Fibroblast of villous mesenchyme (primary cell): ENCODE data around the gene ZFAND3. TPM values are rescaled to one million over a fixed set of nuclear protein-coding genes. Genes with fewer than 3 reads are reported as not detected.
"Not testable (repeated sequence)": the region's sequence is repeated elsewhere in the genome, so short reads cannot be mapped to it uniquely, and the experiment has no call there.

Experiments
- DNase-seq: peaks from one replicate; pipeline ENCODE4 v3.0.0-alpha.2; 2010; ENCODE audit warnings: low read depth
- H3K4me3 ChIP-seq: 2 replicates; pipeline ENCODE4 v1.5.1; 2011; ENCODE audit warnings: low read depth, mild to moderate bottlenecking, low read length
- total RNA-seq: library from RNA; depleted of rRNA; stranded (reverse); fragments of >200 nt; gene quantifications from 2 replicates; pipeline ENCODE4 v1.2.3, GENCODE V29; 2012
- TF ChIP-seq, protein P1 (sequence below): IDR thresholded peaks from 2 replicates; pipeline ENCODE4 v1.5.1; 2012; ENCODE audit warnings: low read depth, mild to moderate bottlenecking, low read length; ENCODE audit not compliant: insufficient read depth

ZFAND3 gene
- total RNA-seq, 1 donor: 20.3 TPM

DNA sequence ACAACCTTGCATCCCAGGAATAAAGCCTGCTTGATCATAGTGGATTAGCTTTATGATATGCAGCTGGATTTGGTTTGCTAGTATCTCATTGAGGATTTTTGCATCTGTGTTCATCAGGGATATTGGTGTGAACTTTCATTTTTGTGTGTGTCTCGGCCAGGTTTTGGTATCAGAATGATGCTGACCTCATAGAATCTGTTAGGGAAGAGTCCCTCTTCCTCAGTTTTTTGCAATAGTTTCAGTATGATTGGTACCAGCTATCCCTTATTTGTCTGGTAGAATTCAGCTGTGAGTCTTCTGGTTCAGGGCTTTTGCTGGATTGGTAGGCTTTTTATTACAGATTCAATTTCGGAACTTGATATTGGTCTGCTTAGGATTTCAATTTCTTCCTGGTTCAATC lies 132.5 kb downstream of the ZFAND3 start:
- no peak overlapping the region for H3K4me3 ChIP-seq
- DNase-seq: peak; percentile 37
- TF ChIP-seq, protein P1, sequence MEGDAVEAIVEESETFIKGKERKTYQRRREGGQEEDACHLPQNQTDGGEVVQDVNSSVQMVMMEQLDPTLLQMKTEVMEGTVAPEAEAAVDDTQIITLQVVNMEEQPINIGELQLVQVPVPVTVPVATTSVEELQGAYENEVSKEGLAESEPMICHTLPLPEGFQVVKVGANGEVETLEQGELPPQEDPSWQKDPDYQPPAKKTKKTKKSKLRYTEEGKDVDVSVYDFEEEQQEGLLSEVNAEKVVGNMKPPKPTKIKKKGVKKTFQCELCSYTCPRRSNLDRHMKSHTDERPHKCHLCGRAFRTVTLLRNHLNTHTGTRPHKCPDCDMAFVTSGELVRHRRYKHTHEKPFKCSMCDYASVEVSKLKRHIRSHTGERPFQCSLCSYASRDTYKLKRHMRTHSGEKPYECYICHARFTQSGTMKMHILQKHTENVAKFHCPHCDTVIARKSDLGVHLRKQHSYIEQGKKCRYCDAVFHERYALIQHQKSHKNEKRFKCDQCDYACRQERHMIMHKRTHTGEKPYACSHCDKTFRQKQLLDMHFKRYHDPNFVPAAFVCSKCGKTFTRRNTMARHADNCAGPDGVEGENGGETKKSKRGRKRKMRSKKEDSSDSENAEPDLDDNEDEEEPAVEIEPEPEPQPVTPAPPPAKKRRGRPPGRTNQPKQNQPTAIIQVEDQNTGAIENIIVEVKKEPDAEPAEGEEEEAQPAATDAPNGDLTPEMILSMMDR: no peak

DNA sequence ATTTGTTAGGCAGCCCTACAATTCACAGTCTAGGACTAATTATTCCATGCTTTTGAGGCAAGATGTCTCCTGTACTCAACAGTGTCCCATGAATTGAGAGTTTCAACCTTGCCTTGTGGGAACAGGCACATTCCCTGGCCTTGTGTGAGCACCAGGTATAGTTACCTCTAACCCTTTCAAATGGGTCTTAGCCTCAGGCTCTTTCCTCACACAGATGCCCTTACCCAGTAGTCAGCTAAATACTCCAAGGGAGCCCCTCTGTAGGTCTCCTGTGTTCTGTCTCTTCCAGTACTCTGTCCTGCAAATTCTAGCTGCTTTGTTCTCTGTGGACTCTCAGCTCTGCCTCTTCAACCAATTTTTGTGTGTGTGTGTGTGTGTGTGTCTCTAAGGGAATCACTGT lies 135.3 kb downstream of the ZFAND3 start:
- TF ChIP-seq, protein P1: no peak
- no peak overlapping the region for H3K4me3 ChIP-seq
- no peak for DNase-seq

DNA sequence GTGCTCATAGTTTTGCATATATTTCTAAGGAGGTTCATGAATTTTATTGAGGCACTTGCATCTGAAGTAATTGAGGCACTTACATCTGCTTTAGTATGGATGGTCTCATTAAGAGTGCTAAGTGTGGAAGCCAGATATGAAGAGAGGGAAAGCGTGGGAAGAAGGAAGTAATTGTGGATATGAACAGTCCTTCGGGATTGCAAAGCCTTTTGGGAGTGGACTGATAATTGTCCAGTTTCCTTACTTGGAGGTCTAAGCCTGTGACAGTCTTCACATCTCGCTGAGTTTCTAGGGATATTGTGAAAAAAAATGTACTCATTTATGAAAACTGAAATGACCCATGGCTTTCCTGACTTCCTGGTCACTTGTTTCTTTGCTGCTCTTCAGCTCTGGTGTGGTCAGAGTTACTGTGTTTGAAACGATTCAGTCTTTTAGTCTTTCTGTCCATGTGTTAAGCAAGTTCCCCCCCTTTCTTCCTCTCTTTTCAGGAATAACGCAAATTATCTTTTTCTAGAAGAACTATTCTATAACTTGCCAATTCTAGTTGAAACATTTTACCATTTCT lies 137.3 kb downstream of the ZFAND3 start:
- no peak for DNase-seq
- H3K4me3 ChIP-seq: no peak overlapping the region

DNA sequence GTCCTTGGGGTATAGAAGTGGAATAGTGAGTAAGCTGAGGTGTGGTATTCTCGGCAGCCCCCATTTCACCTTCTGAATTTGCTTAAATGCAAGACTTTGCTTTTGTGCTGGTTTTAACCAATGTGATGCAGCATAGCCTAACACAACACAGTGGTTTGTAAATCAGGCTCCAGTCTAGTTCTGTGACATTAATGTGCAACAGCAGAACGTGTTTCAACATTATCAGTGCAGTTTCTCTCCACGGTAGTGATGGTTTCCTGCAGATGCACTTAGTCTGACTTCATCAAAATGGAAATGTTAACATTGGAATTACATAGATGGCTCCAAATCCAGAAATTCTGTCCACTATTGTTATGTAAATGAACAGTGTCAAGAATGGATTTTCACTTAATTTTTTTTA lies 139.5 kb downstream of the ZFAND3 start:
- TF ChIP-seq, protein P1: no peak
- no peak for DNase-seq
- no peak overlapping the region for H3K4me3 ChIP-seq

More for the DNA sequence above, 137.3 kb downstream of the ZFAND3 start:
- TF ChIP-seq, protein P1: no peak

DNA sequence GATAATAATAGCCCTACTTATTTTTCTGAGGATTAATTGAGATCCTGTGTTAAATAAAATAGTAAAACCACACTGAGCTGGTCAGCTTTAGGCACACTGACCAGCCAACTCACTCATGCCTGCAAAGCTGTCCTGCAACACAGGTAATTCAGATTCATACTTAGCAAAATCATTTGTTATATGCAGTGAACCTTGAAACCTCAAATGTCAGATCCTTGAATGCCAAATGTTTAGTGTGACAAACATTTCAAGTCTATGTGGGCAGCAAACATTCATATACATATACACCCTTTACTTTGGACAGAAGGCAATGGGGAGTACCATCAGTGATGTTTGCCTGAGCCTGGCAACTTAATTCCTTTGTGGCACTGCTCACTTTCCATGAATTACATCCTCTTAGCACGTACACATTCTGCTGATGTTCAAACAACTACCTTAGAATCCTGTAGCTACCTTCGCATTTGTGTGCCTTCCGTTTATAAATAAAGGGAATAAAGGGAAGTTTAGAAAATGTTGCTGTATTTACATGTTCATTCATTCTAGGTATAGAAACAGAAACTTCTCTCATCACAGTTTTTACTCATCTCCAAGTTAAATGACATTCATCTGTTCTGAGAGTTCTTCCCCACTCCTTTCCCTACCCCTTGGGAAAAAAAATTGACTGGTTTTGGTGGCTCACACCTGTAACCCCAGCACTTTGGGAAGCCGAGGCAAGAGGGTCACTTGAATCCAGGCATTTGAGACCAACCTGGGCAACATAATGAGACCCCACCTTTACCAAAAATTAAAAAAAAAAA lies 140.8 kb downstream of the ZFAND3 start:
- no peak for DNase-seq
- no peak overlapping the region for H3K4me3 ChIP-seq
- TF ChIP-seq, protein P1: no peak

DNA sequence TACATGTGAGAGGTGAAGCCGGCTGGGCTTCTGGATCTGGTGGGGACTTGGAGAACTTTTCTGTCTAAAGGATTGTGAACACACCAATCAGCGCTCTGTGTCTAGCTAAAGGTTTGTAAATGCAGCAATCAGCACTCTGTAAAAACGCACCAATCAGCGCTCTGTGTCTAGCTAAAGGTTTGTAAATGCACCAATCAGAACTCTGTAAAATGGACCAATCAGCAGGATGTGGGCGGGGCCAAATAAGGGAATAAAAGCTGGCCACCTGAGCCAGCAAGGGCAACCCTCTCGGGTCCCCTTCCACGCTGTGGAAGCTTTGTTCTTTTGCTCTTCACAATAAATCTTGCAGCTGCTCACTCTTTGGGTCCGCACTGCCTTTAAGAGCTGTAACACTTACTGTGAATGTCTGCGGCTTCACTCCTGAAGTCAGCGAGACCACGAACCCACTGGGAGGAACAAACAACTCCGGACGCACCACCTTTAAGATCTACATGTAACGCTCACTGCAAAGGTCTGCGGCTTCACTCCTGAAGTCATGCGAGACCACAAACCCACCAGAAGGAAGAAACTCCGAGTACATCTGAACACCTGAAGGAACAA lies 143.1 kb downstream of the ZFAND3 start:
- not testable (repeated sequence) for H3K4me3 ChIP-seq, DNase-seq

DNA sequence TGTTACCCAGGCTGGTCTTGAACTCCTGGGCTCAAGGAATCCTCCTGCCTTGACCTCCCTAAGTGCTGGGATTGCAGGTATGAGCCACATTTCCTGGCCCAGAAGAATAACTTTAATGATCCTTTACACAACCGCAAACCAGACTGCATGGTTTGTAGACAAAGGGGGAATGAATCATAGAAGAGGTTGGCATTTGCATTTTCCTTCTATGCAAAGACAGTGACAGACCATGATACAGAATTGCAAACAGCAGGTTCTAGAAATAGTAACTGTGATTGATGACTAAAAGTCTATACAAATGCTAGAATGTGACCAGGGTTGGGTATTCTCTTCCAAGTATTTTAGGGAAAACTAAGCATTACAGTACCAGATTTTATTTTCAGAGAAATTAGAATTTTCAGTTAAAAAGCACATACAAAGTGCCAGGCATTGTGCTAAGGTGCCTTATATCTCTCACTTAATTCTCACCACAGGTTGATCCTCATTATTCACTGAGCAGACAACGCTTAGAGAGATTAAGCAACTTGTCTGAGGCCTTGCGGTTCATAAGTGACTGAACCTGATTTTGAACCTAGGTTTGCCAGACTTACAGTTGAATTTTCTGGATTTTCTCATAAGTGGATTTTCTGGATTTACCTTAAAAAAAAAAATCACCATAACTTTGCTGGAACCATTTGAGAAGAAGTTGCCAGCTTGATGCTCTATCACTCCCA lies 146.6 kb downstream of the ZFAND3 start:
- H3K4me3 ChIP-seq: no peak overlapping the region
- no peak for DNase-seq
- TF ChIP-seq, protein P1: no peak
